Large intestine (tissue), 3 donors: ENCODE measurements around the gene CEP43. TPM values are rescaled to one million over a fixed set of nuclear protein-coding genes. Genes with fewer than 3 reads are reported as not detected.

Experiments used
- DNase-seq, 2 donors: peaks; one replicate each; pipeline versions ENCODE4 v3.0.0 to v3.0.0-alpha.2; 2013
- H3K27ac ChIP-seq: one replicate; pipeline ENCODE4 v1.5.1; 2013; ENCODE audit warnings: low read length
- H3K27me3 ChIP-seq: 2 replicates; pipeline ENCODE4 v1.6.1; 2013; ENCODE audit warnings: low read length; ENCODE audit not compliant: control insufficient read depth, insufficient read depth
- H3K36me3 ChIP-seq: 2 replicates; pipeline ENCODE4 v1.6.1; 2013; ENCODE audit warnings: low read length; ENCODE audit not compliant: control insufficient read depth, insufficient read depth
- H3K4me1 ChIP-seq: one replicate; pipeline ENCODE4 v1.6.1; 2013; ENCODE audit warnings: low read length; ENCODE audit not compliant: control insufficient read depth, insufficient read depth
- H3K4me3 ChIP-seq: one replicate; pipeline ENCODE4 v1.5.1; 2013; ENCODE audit warnings: low read length
- H3K9me3 ChIP-seq: one replicate; pipeline ENCODE4 v1.6.1; 2013; ENCODE audit warnings: mild to moderate bottlenecking, low read depth, low read length, moderate library complexity; ENCODE audit not compliant: control insufficient read depth
- WGBS: methylation state at CpG from one replicate; pipeline ENCODE4 v1.1.5; 2013; ENCODE audit warnings: low lambda C conversion rate; ENCODE audit not compliant: insufficient coverage; 5-methylcytosine and 5-hydroxymethylcytosine counted together
- polyA plus RNA-seq: library from polyadenylated mRNA; unstranded; fragments of 120-200 nt; gene quantifications from one replicate; pipeline ENCODE4 v1.2.1, GENCODE V29; 2013

Gene CEP43
- polyA plus RNA-seq, 1 donor, result 40.9 TPM

DNA sequence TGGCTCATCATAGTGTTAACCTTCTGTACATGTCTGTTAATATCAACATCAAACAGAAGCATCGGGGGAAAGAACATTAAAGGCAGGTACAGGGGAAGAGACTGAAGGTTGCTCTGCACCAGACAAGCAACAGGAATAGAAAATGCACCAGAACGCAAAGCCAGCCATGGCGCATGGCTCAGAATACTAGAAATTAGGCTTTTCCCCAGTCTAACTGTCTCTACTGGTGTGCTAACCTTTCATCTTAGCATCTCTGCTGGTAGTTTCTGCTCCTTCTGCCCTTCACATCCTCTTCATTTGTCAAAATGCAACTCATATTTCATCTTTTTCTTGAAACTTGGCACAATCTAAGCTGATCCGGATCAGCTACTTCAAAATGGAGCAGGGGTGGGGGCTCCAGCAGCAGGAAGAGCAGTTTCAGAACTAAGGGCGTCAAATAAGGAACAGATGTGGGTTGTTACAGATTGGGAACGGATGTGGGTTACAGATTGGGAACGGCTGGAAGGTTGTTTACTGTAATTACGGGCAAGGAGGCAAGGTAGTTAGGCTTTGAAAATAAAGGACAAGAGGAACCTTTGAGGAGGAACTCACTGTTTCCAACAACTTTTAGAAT, 29.7 kb upstream of the CEP43 start:
- peaks cover 7% of the 10 kb centered on the region for H3K9me3 ChIP-seq

DNA sequence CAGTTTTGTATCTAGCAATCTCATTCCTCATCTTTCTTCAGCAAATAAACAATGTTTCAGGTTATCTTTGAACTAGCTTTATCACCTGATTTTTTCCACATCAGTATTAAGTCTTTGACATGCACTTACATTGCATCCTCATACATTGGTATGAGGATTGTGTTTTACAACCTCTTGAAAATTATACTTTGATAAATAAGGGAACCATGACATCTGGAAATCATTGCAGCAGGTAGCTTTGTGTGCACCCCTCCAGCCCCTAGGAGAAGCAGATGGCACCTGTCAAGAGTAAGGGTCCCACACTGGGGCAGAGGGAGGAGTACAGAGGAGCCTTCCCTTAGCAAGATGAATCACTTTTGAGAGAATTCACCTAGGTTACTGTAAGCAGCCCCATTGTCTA, 29.1 kb upstream of the CEP43 start:
- no peaks in the 10 kb centered on the region for H3K36me3 ChIP-seq
- no peak for DNase-seq
- H3K4me1 ChIP-seq, result no peaks in the 10 kb centered on the region
- no peak overlapping the region for H3K4me3 ChIP-seq
- H3K27me3 ChIP-seq, result no peaks in the 10 kb centered on the region
- no peak overlapping the region for H3K27ac ChIP-seq
- peaks cover 7% of the 10 kb centered on the region for H3K9me3 ChIP-seq

More for the DNA sequence above, 29.7 kb upstream of the CEP43 start:
- no peak for DNase-seq
- 100% methylated on average over 1 of the region's 8 CpGs for WGBS
- Histone ChIP-seq H3K36me3 (no peaks in the 10 kb centered on the region), H3K27ac (no peak overlapping the region), H3K27me3 (no peaks in the 10 kb centered on the region), H3K4me3 (no peak overlapping the region), H3K4me1 (no peaks in the 10 kb centered on the region)

DNA sequence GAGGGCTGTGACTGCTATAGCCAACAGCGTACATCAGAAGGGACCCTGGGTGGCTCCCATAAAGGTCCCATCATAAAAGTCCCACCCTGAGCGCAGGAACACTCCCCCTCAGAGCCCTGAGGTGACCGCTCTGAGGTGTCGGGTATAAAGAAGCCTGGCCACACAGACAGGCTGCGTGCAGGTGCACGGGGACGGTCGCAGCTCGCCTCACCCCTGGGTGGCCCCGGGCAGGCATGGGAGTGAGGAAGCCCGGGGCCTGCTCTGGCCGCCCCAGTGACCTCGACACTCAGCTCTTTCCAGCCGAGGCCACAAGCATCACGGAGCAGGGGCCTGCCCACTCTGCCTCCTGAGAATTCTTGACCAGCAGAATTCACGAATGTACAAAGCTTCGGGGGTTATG, 28.4 kb upstream of the CEP43 start:
- no CpG with 5 or more reads among the region's 17 CpGs for WGBS
- Histone ChIP-seq H3K9me3 (peaks cover 7% of the 10 kb centered on the region), H3K27me3 (no peaks in the 10 kb centered on the region), H3K4me1 (no peaks in the 10 kb centered on the region), H3K4me3 (no peak overlapping the region), H3K36me3 (no peaks in the 10 kb centered on the region), H3K27ac (no peak overlapping the region)
- no peak for DNase-seq

DNA sequence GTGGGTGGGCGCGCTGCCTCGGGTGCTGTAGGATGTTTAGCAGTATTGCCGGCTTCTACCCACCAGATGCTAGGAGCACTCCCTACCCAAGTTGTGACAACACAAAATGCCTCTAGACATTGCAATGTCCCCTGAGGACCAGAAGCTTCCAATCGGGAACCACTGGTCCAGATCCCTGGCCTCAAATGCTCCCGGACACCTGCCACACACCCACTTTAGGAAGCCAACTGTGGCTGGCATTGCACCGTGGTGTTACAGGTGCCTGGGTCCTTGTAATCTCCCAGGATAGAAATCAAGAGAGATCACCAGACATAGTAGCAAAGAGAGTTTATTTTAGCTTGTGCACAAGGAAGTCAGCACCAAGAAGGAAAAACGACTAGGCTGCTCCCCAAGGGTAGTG, 27.9 kb upstream of the CEP43 start:
- WGBS, result no CpG with 5 or more reads among the region's 8 CpGs
- H3K36me3 ChIP-seq, result no peaks in the 10 kb centered on the region
- no peak overlapping the region for H3K27ac ChIP-seq
- H3K9me3 ChIP-seq, result peaks cover 6% of the 10 kb centered on the region
- H3K4me3 ChIP-seq, result no peak overlapping the region
- H3K27me3 ChIP-seq, result no peaks in the 10 kb centered on the region
- no peak for DNase-seq
- no peaks in the 10 kb centered on the region for H3K4me1 ChIP-seq

DNA sequence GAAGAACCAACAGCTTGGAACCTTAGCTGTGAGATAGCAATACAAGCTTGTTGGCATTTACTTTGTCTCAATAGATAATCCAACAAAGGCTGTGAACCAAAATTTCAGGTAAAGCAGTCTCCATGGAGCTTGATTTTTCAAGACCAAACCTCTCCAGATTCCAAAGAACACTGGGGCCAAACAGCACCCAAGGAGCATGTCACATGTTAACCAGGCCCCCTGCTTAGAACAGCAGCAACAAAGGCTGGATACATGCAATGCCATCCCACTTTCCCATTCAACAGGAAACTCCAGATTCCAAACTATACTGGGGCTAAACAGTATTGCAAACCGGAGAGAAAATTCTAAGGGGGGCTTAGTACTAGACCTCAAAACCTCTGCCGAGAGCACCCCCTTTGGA, 27.1 kb upstream of the CEP43 start:
- H3K36me3 ChIP-seq, result no peaks in the 10 kb centered on the region
- no CpG with 5 or more reads among the region's 2 CpGs for WGBS

DNA sequence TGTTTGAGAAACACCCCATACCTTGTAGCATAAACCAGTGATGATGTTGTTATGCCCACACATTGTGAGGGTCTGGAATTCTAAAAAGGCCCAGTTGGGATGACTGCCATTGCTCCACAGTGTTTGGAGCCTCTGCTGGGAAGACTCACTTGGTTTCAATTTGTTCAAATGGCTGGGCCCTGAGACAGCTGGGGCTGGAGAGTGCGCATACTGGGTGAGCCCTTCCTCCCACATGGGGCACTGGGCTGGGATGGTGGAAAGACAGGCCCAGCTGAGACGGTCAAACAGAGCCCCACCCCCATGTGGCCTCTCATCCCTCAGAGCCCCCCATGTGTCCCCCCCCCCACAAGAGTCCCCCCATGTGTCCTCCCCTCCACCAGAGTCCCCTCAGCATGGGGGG, 22.6 kb upstream of the CEP43 start:
- no peaks in the 10 kb centered on the region for H3K4me1 ChIP-seq
- WGBS, result no CpG with 5 or more reads among the region's 2 CpGs
- no peak overlapping the region for H3K4me3 ChIP-seq
- no peaks in the 10 kb centered on the region for H3K27me3 ChIP-seq
- H3K9me3 ChIP-seq, result no peaks in the 10 kb centered on the region
- no peaks in the 10 kb centered on the region for H3K36me3 ChIP-seq
- no peak for DNase-seq
- H3K27ac ChIP-seq, result no peak overlapping the region

More for the DNA sequence above, 27.1 kb upstream of the CEP43 start:
- H3K27ac ChIP-seq, result no peak overlapping the region
- H3K9me3 ChIP-seq, result peaks cover 3% of the 10 kb centered on the region
- no peaks in the 10 kb centered on the region for H3K4me1 ChIP-seq
- H3K27me3 ChIP-seq, result no peaks in the 10 kb centered on the region
- no peak for DNase-seq
- H3K4me3 ChIP-seq, result no peak overlapping the region

DNA sequence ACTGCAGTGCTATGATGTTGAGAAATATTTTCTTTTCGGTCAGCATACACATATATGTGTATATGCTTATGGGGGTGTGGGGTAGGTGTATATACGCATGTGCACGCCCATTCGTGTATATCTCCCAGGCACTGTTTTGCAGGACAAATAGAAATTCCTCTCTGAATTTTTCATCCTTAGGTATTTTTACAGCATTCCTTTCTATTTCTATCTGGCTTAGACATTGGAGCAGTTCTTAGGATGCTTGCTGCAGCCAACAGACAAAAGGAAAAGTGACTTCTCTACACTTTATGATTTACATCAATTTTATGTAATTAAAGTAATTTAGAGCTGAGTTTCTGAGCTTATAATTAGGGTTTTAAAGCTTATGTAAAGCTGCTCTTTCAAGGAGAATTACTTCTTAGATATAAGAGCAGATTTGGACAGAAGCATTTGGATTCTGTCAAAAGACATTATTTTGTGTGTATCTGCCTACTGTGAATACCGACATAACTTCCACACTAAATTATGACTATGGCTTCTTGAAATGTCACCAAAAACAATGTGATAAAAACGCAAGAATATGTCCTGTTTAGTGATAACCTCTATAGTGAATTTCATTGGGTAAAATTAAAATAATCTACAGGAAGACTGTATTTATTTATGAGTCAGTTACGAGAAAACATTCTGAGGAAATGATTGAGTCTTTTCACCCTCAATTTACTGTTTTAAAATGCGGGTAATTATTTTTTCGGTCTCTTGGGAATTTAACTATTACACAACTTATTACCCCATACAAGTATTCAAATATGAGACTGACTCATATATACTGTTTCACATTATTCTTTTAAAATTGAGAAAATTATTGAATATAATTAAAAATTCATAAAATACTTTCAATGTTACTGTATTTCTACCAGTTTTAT, 21.3 kb upstream of the CEP43 start:
- DNase-seq, result no peak
- H3K27ac ChIP-seq, result no peak overlapping the region
- peaks cover 1% of the 10 kb centered on the region for H3K36me3 ChIP-seq
- WGBS, result 95% methylated on average over 5 of the region's 9 CpGs
- H3K4me1 ChIP-seq, result no peaks in the 10 kb centered on the region
- no peaks in the 10 kb centered on the region for H3K9me3 ChIP-seq
- H3K27me3 ChIP-seq, result no peaks in the 10 kb centered on the region
- no peak overlapping the region for H3K4me3 ChIP-seq

DNA sequence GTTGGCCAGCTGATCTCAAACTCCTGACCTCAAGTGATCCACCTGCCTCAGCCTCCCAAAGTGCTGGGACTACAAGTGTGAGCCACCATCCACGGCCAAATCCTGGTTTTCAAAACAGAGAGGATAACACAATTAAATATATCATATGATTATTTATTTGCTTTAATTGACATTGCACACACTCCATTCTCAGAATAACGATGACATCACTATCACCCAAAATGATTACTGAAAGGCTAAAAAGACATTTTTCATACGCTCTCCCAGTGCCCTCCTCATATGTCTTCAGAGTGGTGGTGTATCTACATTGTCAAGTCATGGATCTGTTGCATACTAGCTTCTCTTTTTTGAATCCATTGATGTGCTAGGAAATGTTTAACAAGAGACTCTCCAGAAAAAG, 18.5 kb upstream of the CEP43 start:
- Histone ChIP-seq H3K27me3 (no peaks in the 10 kb centered on the region), H3K27ac (no peak overlapping the region), H3K4me1 (no peaks in the 10 kb centered on the region), H3K36me3 (peaks cover 3% of the 10 kb centered on the region), H3K9me3 (no peaks in the 10 kb centered on the region), H3K4me3 (no peak overlapping the region)
- no peak for DNase-seq
- no CpG with 5 or more reads among the region's 3 CpGs for WGBS

DNA sequence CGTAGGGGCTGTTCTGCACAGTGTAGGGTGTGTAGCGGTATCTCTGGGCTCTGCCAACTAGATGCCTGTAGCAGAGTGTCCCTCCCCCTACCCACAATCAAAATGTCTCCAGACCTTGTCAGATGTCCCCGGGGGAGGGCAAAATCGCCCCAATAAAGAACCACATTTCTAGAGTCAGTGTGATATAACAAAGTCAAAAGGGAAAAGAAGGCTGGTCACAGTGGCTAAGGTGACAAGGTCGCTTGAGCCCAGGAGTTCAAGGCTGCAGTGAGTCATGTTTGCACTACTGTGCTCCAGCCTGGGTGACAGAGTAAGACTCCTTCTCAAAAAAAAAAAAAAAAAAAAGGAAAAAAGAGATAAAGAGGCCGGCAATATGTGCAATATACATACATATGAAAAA, 11.7 kb upstream of the CEP43 start:
- no peak for DNase-seq
- no peak overlapping the region for H3K27ac ChIP-seq
- peaks cover 3% of the 10 kb centered on the region for H3K36me3 ChIP-seq
- H3K27me3 ChIP-seq, result no peaks in the 10 kb centered on the region
- H3K4me3 ChIP-seq, result no peak overlapping the region
- no peaks in the 10 kb centered on the region for H3K4me1 ChIP-seq
- 43% methylated on average over 2 of the region's 6 CpGs for WGBS
- no peaks in the 10 kb centered on the region for H3K9me3 ChIP-seq

DNA sequence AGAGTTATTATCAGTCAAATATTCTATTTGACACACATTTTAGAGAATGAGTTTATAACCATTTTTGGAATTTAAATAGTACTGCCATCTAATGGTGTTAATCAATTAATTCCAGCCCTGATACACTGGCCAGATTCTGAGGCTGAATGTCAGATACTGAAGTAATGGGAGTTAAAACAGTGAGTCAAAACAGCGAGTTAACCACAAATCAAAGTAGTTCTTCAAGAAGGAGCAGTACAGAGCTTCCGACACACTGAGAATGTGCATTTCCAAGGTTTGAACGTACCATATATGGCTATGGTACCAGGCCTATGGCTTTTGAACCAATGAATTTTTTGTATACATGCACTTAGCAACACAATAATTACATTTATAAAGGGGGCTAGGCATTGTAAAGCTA, 11.3 kb upstream of the CEP43 start:
- Histone ChIP-seq H3K36me3 (peaks cover 2% of the 10 kb centered on the region), H3K4me1 (no peaks in the 10 kb centered on the region), H3K27me3 (no peaks in the 10 kb centered on the region), H3K4me3 (no peak overlapping the region), H3K9me3 (no peaks in the 10 kb centered on the region), H3K27ac (no peak overlapping the region)
- DNase-seq, result no peak
- WGBS, result no CpG with 5 or more reads among the region's 3 CpGs
